ENCODE data around the gene KCNAB2.

KCNAB2 gene

GRCh38 chr1:6126028-6126427 lies 80.3 kb downstream of the KCNAB2 start:
- TF ChIP-seq ZNF274 (IDR thresholded peaks at IDR 0.05; ENCODE audit: low read depth, low read length): no peak
- H3K4me3 ChIP-seq (ENCODE audit: low read length): no peak overlapping the region

GRCh38 chr1:6126521-6127067 lies 80.9 kb downstream of the KCNAB2 start:
- no peak for TF ChIP-seq ZNF274 (IDR thresholded peaks at IDR 0.05; ENCODE audit: low read depth, low read length)
- H3K4me3 ChIP-seq (ENCODE audit: low read length): no peak overlapping the region

GRCh38 chr1:6127587-6128163 lies 82.0 kb downstream of the KCNAB2 start:
- no peak overlapping the region for H3K4me3 ChIP-seq (ENCODE audit: low read length)
- TF ChIP-seq ZNF274 (IDR thresholded peaks at IDR 0.05; ENCODE audit: low read depth, low read length): no peak

- no peak for TF ChIP-seq ZNF274 (IDR thresholded peaks at IDR 0.05; ENCODE audit: low read depth, low read length)
- no peak overlapping the region for H3K4me3 ChIP-seq (ENCODE audit: low read length)
Measured at GRCh38 chr1:6128276-6129081, 82.8 kb downstream of the KCNAB2 start.

- TF ChIP-seq ZNF274 (IDR thresholded peaks at IDR 0.05; ENCODE audit: low read depth, low read length): no peak
- H3K4me3 ChIP-seq (ENCODE audit: low read length): no peak overlapping the region
Measured at GRCh38 chr1:6129313-6129712, 83.6 kb downstream of the KCNAB2 start.

- no peak overlapping the region for H3K4me3 ChIP-seq (ENCODE audit: low read length)
- TF ChIP-seq ZNF274 (IDR thresholded peaks at IDR 0.05; ENCODE audit: low read depth, low read length): no peak
Measured at GRCh38 chr1:6130036-6130435, 84.3 kb downstream of the KCNAB2 start.

- H3K4me3 ChIP-seq (ENCODE audit: low read length): no peak overlapping the region
- TF ChIP-seq ZNF274 (IDR thresholded peaks at IDR 0.05; ENCODE audit: low read depth, low read length): no peak
Measured at GRCh38 chr1:6130596-6130995, 84.9 kb downstream of the KCNAB2 start.

GRCh38 chr1:6131561-6131960 lies 85.9 kb downstream of the KCNAB2 start:
- TF ChIP-seq ZNF274 (IDR thresholded peaks at IDR 0.05; ENCODE audit: low read depth, low read length): no peak
- no peak overlapping the region for H3K4me3 ChIP-seq (ENCODE audit: low read length)

GRCh38 chr1:6133146-6133895 lies 87.6 kb downstream of the KCNAB2 start:
- TF ChIP-seq ZNF274 (IDR thresholded peaks at IDR 0.05; ENCODE audit: low read depth, low read length): no peak

GRCh38 chr1:6134206-6134605 lies 88.5 kb downstream of the KCNAB2 start:
- TF ChIP-seq ZNF274 (IDR thresholded peaks at IDR 0.05; ENCODE audit: low read depth, low read length): no peak
- no peak overlapping the region for H3K4me3 ChIP-seq (ENCODE audit: low read length)

More at GRCh38 chr1:6133146-6133895, 87.6 kb downstream of the KCNAB2 start:
- H3K4me3 ChIP-seq (ENCODE audit: low read length): no peak overlapping the region

- TF ChIP-seq ZNF274 (IDR thresholded peaks at IDR 0.05; ENCODE audit: low read depth, low read length): no peak
- H3K4me3 ChIP-seq (ENCODE audit: low read length): no peak overlapping the region
Measured at GRCh38 chr1:6134741-6135510, 89.2 kb downstream of the KCNAB2 start.

GRCh38 chr1:6136516-6137220 lies 91.0 kb downstream of the KCNAB2 start:
- no peak for TF ChIP-seq ZNF274 (IDR thresholded peaks at IDR 0.05; ENCODE audit: low read depth, low read length)

GRCh38 chr1:6137758-6138157 lies 92.1 kb downstream of the KCNAB2 start:
- no peak for TF ChIP-seq ZNF274 (IDR thresholded peaks at IDR 0.05; ENCODE audit: low read depth, low read length)

More at GRCh38 chr1:6136516-6137220, 91.0 kb downstream of the KCNAB2 start:
- H3K4me3 ChIP-seq (ENCODE audit: low read length): no peak overlapping the region

More at GRCh38 chr1:6137758-6138157, 92.1 kb downstream of the KCNAB2 start:
- no peak overlapping the region for H3K4me3 ChIP-seq (ENCODE audit: low read length)
